ENCODE measurements around the gene DNMT3L. TPM values are rescaled to one million over a fixed set of nuclear protein-coding genes. Genes with fewer than 3 reads are reported as not detected.

The DNMT3L gene
- total and polyA plus RNA-seq, 9 donors, result not detected

- no peaks in the 10 kb centered on the region for H3K9me3 ChIP-seq (replicated peaks; ENCODE audit: control insufficient read depth, low read depth, low read length)
- DNase-seq, result no peak
- no peaks in the 10 kb centered on the region for H3K27me3 ChIP-seq (ENCODE audit: control insufficient read depth, insufficient read depth, low read length)
- peak overlapping the region; percentile 57 for H3K4me3 ChIP-seq (ENCODE audit: low read length)
- no peak overlapping the region for H3K27ac ChIP-seq (ENCODE audit: low read length)
- peaks cover 59% of the 10 kb centered on the region for H3K4me1 ChIP-seq (ENCODE audit: control insufficient read depth, insufficient read depth, low read length)
- WGBS (ENCODE audit: insufficient coverage), result 68% methylated on average over 13 of the region's 13 CpGs
- no peaks in the 10 kb centered on the region for H3K36me3 ChIP-seq (ENCODE audit: control insufficient read depth, insufficient read depth, low read length)
These were observed 39.4 kb upstream of the DNMT3L start for GRCh38 chr21:44301141-44301540.

GRCh38 chr21:44300262-44300959 is 38.7 kb upstream of the DNMT3L start:
- peaks cover 64% of the 10 kb centered on the region for H3K4me1 ChIP-seq (ENCODE audit: control insufficient read depth, insufficient read depth, low read length)
- H3K36me3 ChIP-seq (ENCODE audit: control insufficient read depth, insufficient read depth, low read length), result no peaks in the 10 kb centered on the region
- DNase-seq, result peak; percentile 80
- H3K27ac ChIP-seq (ENCODE audit: low read length), result peak overlapping the region; percentile 1
- no peaks in the 10 kb centered on the region for H3K9me3 ChIP-seq (replicated peaks; ENCODE audit: control insufficient read depth, low read depth, low read length)
- peak overlapping the region; percentile 57 for H3K4me3 ChIP-seq (ENCODE audit: low read length)
- under 1% methylated on average over 58 of the region's 67 CpGs for WGBS (ENCODE audit: insufficient coverage)
- H3K27me3 ChIP-seq (ENCODE audit: control insufficient read depth, insufficient read depth, low read length), result no peaks in the 10 kb centered on the region

GRCh38 chr21:44299458-44300261 is 38.0 kb upstream of the DNMT3L start, which contains the start of gene PFKL:
Gene PFKL (plus strand): TSS chr21:44300053. CDS start chr21:44300106, 53 bp downstream.
- H3K27me3 ChIP-seq (ENCODE audit: control insufficient read depth, insufficient read depth, low read length), result no peaks in the 10 kb centered on the region
- H3K27ac ChIP-seq (ENCODE audit: low read length), result peak within 1 kb of the TSS; percentile 67
- peaks cover 69% of the 10 kb centered on the region for H3K4me1 ChIP-seq (ENCODE audit: control insufficient read depth, insufficient read depth, low read length)
- under 1% methylated on average over 88 of the region's 94 CpGs for WGBS (ENCODE audit: insufficient coverage)
- peak within 1 kb of the TSS; percentile 57 for H3K4me3 ChIP-seq (ENCODE audit: low read length)
- no peaks in the 10 kb centered on the region for H3K9me3 ChIP-seq (replicated peaks; ENCODE audit: control insufficient read depth, low read depth, low read length)
- DNase-seq, result peak; percentile 76
- no peaks in the 10 kb centered on the region for H3K36me3 ChIP-seq (ENCODE audit: control insufficient read depth, insufficient read depth, low read length)

GRCh38 chr21:44299085-44299457 is 37.4 kb upstream of the DNMT3L start:
- DNase-seq, result no peak
- Histone ChIP-seq H3K27me3 (ENCODE audit: control insufficient read depth, insufficient read depth, low read length) (no peaks in the 10 kb centered on the region), H3K9me3 (replicated peaks; ENCODE audit: control insufficient read depth, low read depth, low read length) (no peaks in the 10 kb centered on the region), H3K4me1 (ENCODE audit: control insufficient read depth, insufficient read depth, low read length) (peaks cover 67% of the 10 kb centered on the region), H3K27ac (ENCODE audit: low read length) (peak overlapping the region; percentile 67), H3K4me3 (ENCODE audit: low read length) (peak overlapping the region; percentile 56), H3K36me3 (ENCODE audit: control insufficient read depth, insufficient read depth, low read length) (no peaks in the 10 kb centered on the region)
- no CpG with 5 or more reads among the region's 10 CpGs for WGBS (ENCODE audit: insufficient coverage)

GRCh38 chr21:44298301-44298700 is 36.6 kb upstream of the DNMT3L start:
- peaks cover 61% of the 10 kb centered on the region for H3K4me1 ChIP-seq (ENCODE audit: control insufficient read depth, insufficient read depth, low read length)
- no peaks in the 10 kb centered on the region for H3K27me3 ChIP-seq (ENCODE audit: control insufficient read depth, insufficient read depth, low read length)
- 83% methylated on average over 1 of the region's 2 CpGs for WGBS (ENCODE audit: insufficient coverage)
- H3K4me3 ChIP-seq (ENCODE audit: low read length), result no peak overlapping the region
- H3K27ac ChIP-seq (ENCODE audit: low read length), result no peak overlapping the region
- H3K36me3 ChIP-seq (ENCODE audit: control insufficient read depth, insufficient read depth, low read length), result no peaks in the 10 kb centered on the region
- no peaks in the 10 kb centered on the region for H3K9me3 ChIP-seq (replicated peaks; ENCODE audit: control insufficient read depth, low read depth, low read length)
- no peak for DNase-seq

GRCh38 chr21:44297525-44298290 is 36.0 kb upstream of the DNMT3L start:
- H3K27me3 ChIP-seq (ENCODE audit: control insufficient read depth, insufficient read depth, low read length), result peaks cover 3% of the 10 kb centered on the region
- peaks cover 59% of the 10 kb centered on the region for H3K4me1 ChIP-seq (ENCODE audit: control insufficient read depth, insufficient read depth, low read length)
- H3K9me3 ChIP-seq (replicated peaks; ENCODE audit: control insufficient read depth, low read depth, low read length), result no peaks in the 10 kb centered on the region
- no peak overlapping the region for H3K27ac ChIP-seq (ENCODE audit: low read length)
- WGBS (ENCODE audit: insufficient coverage), result 26% methylated on average over 15 of the region's 22 CpGs
- no peaks in the 10 kb centered on the region for H3K36me3 ChIP-seq (ENCODE audit: control insufficient read depth, insufficient read depth, low read length)
- H3K4me3 ChIP-seq (ENCODE audit: low read length), result no peak overlapping the region
- DNase-seq, result peak; percentile 93

- H3K36me3 ChIP-seq (ENCODE audit: control insufficient read depth, insufficient read depth, low read length), result no peaks in the 10 kb centered on the region
- 73% methylated on average over 6 of the region's 13 CpGs for WGBS (ENCODE audit: insufficient coverage)
- H3K27ac ChIP-seq (ENCODE audit: low read length), result no peak overlapping the region
- no peak overlapping the region for H3K4me3 ChIP-seq (ENCODE audit: low read length)
- no peaks in the 10 kb centered on the region for H3K9me3 ChIP-seq (replicated peaks; ENCODE audit: control insufficient read depth, low read depth, low read length)
- peaks cover 51% of the 10 kb centered on the region for H3K4me1 ChIP-seq (ENCODE audit: control insufficient read depth, insufficient read depth, low read length)
- no peak for DNase-seq
- peaks cover 5% of the 10 kb centered on the region for H3K27me3 ChIP-seq (ENCODE audit: control insufficient read depth, insufficient read depth, low read length)
These were observed 35.2 kb upstream of the DNMT3L start for GRCh38 chr21:44296916-44297315.

GRCh38 chr21:44296103-44296519 is 34.4 kb upstream of the DNMT3L start:
- Histone ChIP-seq H3K27me3 (ENCODE audit: control insufficient read depth, insufficient read depth, low read length) (peaks cover 5% of the 10 kb centered on the region), H3K36me3 (ENCODE audit: control insufficient read depth, insufficient read depth, low read length) (no peaks in the 10 kb centered on the region), H3K4me3 (ENCODE audit: low read length) (no peak overlapping the region), H3K27ac (ENCODE audit: low read length) (no peak overlapping the region), H3K9me3 (replicated peaks; ENCODE audit: control insufficient read depth, low read depth, low read length) (no peaks in the 10 kb centered on the region), H3K4me1 (ENCODE audit: control insufficient read depth, insufficient read depth, low read length) (peaks cover 44% of the 10 kb centered on the region)
- no peak for DNase-seq
- WGBS (ENCODE audit: insufficient coverage), result 74% methylated on average over 8 of the region's 12 CpGs

GRCh38 chr21:44295646-44296045 is 33.9 kb upstream of the DNMT3L start:
- no peak for DNase-seq
- H3K27me3 ChIP-seq (ENCODE audit: control insufficient read depth, insufficient read depth, low read length), result peaks cover 5% of the 10 kb centered on the region
- H3K9me3 ChIP-seq (replicated peaks; ENCODE audit: control insufficient read depth, low read depth, low read length), result no peaks in the 10 kb centered on the region
- no peak overlapping the region for H3K4me3 ChIP-seq (ENCODE audit: low read length)
- H3K27ac ChIP-seq (ENCODE audit: low read length), result peak overlapping the region; percentile 7
- no peaks in the 10 kb centered on the region for H3K36me3 ChIP-seq (ENCODE audit: control insufficient read depth, insufficient read depth, low read length)
- 49% methylated on average over 2 of the region's 10 CpGs for WGBS (ENCODE audit: insufficient coverage)
- peaks cover 41% of the 10 kb centered on the region for H3K4me1 ChIP-seq (ENCODE audit: control insufficient read depth, insufficient read depth, low read length)

- Histone ChIP-seq H3K9me3 (replicated peaks; ENCODE audit: control insufficient read depth, low read depth, low read length) (no peaks in the 10 kb centered on the region), H3K4me1 (ENCODE audit: control insufficient read depth, insufficient read depth, low read length) (peaks cover 39% of the 10 kb centered on the region), H3K36me3 (ENCODE audit: control insufficient read depth, insufficient read depth, low read length) (no peaks in the 10 kb centered on the region), H3K27me3 (ENCODE audit: control insufficient read depth, insufficient read depth, low read length) (peaks cover 5% of the 10 kb centered on the region), H3K27ac (ENCODE audit: low read length) (no peak overlapping the region), H3K4me3 (ENCODE audit: low read length) (no peak overlapping the region)
- WGBS (ENCODE audit: insufficient coverage), result 48% methylated on average over 14 of the region's 14 CpGs
- DNase-seq, result peak; percentile 54
These were observed 33.5 kb upstream of the DNMT3L start for GRCh38 chr21:44295163-44295573.

All from muscle of leg (tissue), 11 donors.